Upper lobe of left lung (tissue), 6 donors: Measurements from ENCODE around the gene NIM1K. TPM values are rescaled to one million over a fixed set of nuclear protein-coding genes. Genes with fewer than 3 reads are reported as not detected.

Experiments used
- ATAC-seq, 2 donors: fragments of 200-7000 bp; cut with Tn5 transposase; one replicate each; pipeline ENCODE4 v1.9.1; 2022; ENCODE audit warnings: mild to moderate bottlenecking in 2 of 2, moderate library complexity in 2 of 2; ENCODE audit not compliant: low FRiP score in 2 of 2
- DNase-seq, 2 donors: peaks; one replicate each; pipeline ENCODE4 v3.0.0-alpha.2; 2019 to 2020
- H3K27ac ChIP-seq, 4 donors: fragments of 200-600 bp; sonication (generic); one replicate each; pipeline ENCODE4 v1.5.1; 2016 to 2019
- H3K27me3 ChIP-seq, 4 donors: fragments of 200-600 bp; sonication (generic); one replicate each; pipeline ENCODE4 v1.5.1; 2017 to 2019
- H3K36me3 ChIP-seq, 4 donors: fragments of 200-600 bp; sonication (generic); one replicate each; pipeline ENCODE4 v1.5.1; 2016 to 2019
- H3K4me1 ChIP-seq, 4 donors: fragments of 200-600 bp; sonication (generic); one replicate each; pipeline ENCODE4 v1.5.1; 2018 to 2019
- H3K4me3 ChIP-seq, 4 donors: fragments of 200-600 bp; sonication (generic); one replicate each; pipeline ENCODE4 v1.5.1; 2017 to 2019; ENCODE audit warnings: mild to moderate bottlenecking in 2 of 4, moderate library complexity in 1 of 4
- H3K9me3 ChIP-seq, 4 donors: fragments of 200-600 bp; sonication (generic); one replicate each; pipeline ENCODE4 v1.5.1; 2018 to 2019
- CTCF ChIP-seq, 6 experiments: fragments of 450-650 bp in 4 of 6; fragments of 200-600 bp in 2 of 6; sonication (generic) in 2 of 6; IDR thresholded peaks; one replicate each; pipeline ENCODE4 v1.5.1; 2016 to 2019; ENCODE audit warnings: antibody characterized with exemption in 6 of 6
- EP300 ChIP-seq, 4 donors: sonication (generic); formaldehyde crosslinking; IDR thresholded peaks; one replicate each; pipeline ENCODE4 v1.5.1; 2017; ENCODE audit warnings: antibody characterized with exemption in 4 of 4, control low read depth in 2 of 4
- POLR2A ChIP-seq, 4 donors: fragments of 450-650 bp; IDR thresholded peaks; one replicate each; pipeline ENCODE4 v1.5.1; 2016 to 2017; ENCODE audit warnings: antibody characterized with exemption in 4 of 4, mild to moderate bottlenecking in 2 of 4
- POLR2AphosphoS5 ChIP-seq, 2 donors: sonication (generic); formaldehyde crosslinking; IDR thresholded peaks; one replicate each; pipeline ENCODE4 v1.5.1; 2017; ENCODE audit warnings: antibody characterized with exemption in 2 of 2
- WGBS, 2 donors: methylation state at CpG; one replicate each; pipeline ENCODE4 v1.1.5; 2017 to 2018; 5-methylcytosine and 5-hydroxymethylcytosine counted together
- total RNA-seq, 6 donors: library from RNA; depleted of rRNA in 4 of 6; stranded (reverse); fragments of >200 nt in 4 of 6; gene quantifications; one replicate each; pipeline versions ENCODE4 v1.1.0 to v1.2.1, GENCODE V29; 2016 to 2021
- donor health status: DM: no; HTN: no; CAD: no; lungs with moderate emphysema.
- donor health status: DM: no; HTN: yes; CAD: no; lungs with severe emphysema.

NIM1K gene
- total RNA-seq, 6 donors from 2014 or later: 1.8 to 29.3 (median 4.6) TPM

DNA sequence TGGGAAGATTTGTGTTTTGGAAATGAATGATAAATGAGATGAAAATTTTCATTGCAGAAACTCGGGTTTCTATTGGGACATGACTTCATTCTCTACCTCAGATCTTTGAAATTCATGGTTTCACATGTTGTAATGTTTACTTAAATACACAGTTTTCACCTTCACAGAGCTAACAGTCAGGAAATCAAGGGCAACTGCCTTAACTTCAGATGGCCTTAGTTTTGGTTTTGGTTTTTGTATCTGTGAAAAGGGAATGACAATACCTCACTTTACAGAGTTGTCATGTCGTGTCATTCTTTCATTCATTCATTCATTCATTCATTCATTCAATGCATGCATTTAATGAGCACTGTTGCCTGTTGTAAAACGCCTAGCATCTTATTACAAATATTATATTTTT lies 41.9 kb downstream of the NIM1K start:
- DNase-seq: no peak
- H3K36me3 ChIP-seq: no peaks in the 10 kb centered on the region
- WGBS, 2 donors: 58 to 62% methylated on average over 3 of the region's 3 CpGs
- H3K4me1 ChIP-seq: peaks cover 0 to 8% (median 0%) of the 10 kb centered on the region in 4 donors
- no peaks in the 10 kb centered on the region for H3K27me3 ChIP-seq
- TF ChIP-seq EP300 (IDR thresholded peaks at IDR 0.05) (no peak), CTCF (IDR thresholded peaks at IDR 0.05) (no peak), POLR2AphosphoS5 (IDR thresholded peaks at IDR 0.05) (no peak), POLR2A (IDR thresholded peaks at IDR 0.05) (no peak)
- no peak overlapping the region for H3K27ac ChIP-seq
- no peak overlapping the region for H3K4me3 ChIP-seq
- ATAC-seq: no peak
- H3K9me3 ChIP-seq: no peaks in the 10 kb centered on the region

DNA sequence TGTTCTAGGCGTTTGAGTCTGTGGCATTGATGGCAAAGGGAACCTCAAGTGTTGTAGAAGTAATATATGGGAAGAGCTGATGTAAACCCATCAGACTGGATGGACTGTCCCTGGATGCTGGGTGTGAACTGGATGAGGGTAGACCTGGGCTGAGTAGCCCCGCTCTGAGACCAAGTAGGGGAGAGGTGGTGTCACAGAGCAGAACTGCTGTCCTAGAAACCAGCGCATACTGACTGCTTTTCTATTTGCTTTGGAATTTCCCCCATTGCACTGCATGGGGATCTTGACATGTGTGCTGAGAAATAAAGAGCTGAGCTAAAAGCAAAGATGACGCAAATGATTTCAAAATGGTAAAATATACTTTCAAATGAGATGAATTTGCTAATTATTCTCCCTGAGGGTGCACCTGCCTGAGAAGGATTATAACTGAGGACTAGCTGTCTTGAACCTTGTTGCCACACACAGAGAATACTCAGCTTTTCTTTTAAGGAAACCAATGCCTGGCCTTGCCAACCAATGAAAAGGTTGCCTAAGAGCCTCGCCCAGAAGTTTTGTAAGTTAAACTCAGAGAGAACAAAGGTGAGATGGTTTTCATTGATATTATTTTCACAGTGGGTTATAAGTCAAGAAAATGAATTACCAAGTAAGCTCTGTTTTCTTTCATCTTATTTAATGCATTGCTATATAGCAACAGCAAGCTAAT lies 44.8 kb downstream of the NIM1K start:
- Histone ChIP-seq H3K4me1 (peaks cover 0 to 8% (median 0%) of the 10 kb centered on the region in 4 donors), H3K4me3 (no peak overlapping the region), H3K27me3 (no peaks in the 10 kb centered on the region), H3K27ac (no peak overlapping the region), H3K36me3 (no peaks in the 10 kb centered on the region), H3K9me3 (no peaks in the 10 kb centered on the region)
- ATAC-seq (no peak), DNase-seq (no peak)
- 76 to 81% methylated on average over 5 of the region's 5 CpGs for WGBS, 2 donors
- no peak for TF ChIP-seq POLR2A (IDR thresholded peaks at IDR 0.05)
- no peak for TF ChIP-seq CTCF (IDR thresholded peaks at IDR 0.05)
- TF ChIP-seq POLR2AphosphoS5 (IDR thresholded peaks at IDR 0.05): no peak
- TF ChIP-seq EP300 (IDR thresholded peaks at IDR 0.05): no peak

GRCh38 chr5:43242196-43242595 lies 50.2 kb downstream of the NIM1K start:
- Histone ChIP-seq H3K27ac (no peak overlapping the region), H3K36me3 (peaks cover 0 to 6% (median 0%) of the 10 kb centered on the region in 4 donors), H3K27me3 (no peaks in the 10 kb centered on the region), H3K9me3 (no peaks in the 10 kb centered on the region), H3K4me1 (no peaks in the 10 kb centered on the region), H3K4me3 (no peak overlapping the region)
- 70 to 77% methylated on average over 1 of the region's 1 CpG for WGBS, 2 donors
- no peak for TF ChIP-seq POLR2AphosphoS5 (IDR thresholded peaks at IDR 0.05)
- DNase-seq (no peak), ATAC-seq (no peak)

DNA sequence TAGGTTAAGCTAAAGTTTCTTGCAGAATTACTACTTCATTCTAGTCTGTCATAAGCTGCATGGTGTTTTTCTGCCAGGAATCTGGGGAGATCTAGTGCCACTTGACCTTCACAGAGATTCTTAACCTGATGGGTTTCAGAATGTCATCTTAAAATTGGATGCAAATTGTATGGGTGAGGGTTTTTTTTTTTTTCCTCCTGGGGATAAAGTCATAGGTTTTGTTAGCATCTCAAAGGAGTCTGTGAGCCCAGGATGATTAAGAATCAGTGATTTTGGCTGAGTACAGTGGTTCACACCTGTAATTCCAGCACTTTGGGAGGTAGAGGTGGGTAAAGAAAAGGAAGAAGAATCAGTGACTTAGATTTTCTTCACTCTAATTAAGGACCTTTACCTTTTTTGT lies 51.2 kb downstream of the NIM1K start:
- no peaks in the 10 kb centered on the region for H3K27me3 ChIP-seq
- H3K9me3 ChIP-seq: no peaks in the 10 kb centered on the region
- no peak for ATAC-seq
- TF ChIP-seq CTCF (IDR thresholded peaks at IDR 0.05) (no peak), POLR2A (IDR thresholded peaks at IDR 0.05) (no peak), POLR2AphosphoS5 (IDR thresholded peaks at IDR 0.05) (no peak), EP300 (IDR thresholded peaks at IDR 0.05) (no peak)
- peaks cover 0 to 6% (median 0%) of the 10 kb centered on the region in 4 donors for H3K36me3 ChIP-seq
- no peak overlapping the region for H3K4me3 ChIP-seq
- no peak overlapping the region for H3K27ac ChIP-seq
- H3K4me1 ChIP-seq: no peaks in the 10 kb centered on the region
- no peak for DNase-seq

DNA sequence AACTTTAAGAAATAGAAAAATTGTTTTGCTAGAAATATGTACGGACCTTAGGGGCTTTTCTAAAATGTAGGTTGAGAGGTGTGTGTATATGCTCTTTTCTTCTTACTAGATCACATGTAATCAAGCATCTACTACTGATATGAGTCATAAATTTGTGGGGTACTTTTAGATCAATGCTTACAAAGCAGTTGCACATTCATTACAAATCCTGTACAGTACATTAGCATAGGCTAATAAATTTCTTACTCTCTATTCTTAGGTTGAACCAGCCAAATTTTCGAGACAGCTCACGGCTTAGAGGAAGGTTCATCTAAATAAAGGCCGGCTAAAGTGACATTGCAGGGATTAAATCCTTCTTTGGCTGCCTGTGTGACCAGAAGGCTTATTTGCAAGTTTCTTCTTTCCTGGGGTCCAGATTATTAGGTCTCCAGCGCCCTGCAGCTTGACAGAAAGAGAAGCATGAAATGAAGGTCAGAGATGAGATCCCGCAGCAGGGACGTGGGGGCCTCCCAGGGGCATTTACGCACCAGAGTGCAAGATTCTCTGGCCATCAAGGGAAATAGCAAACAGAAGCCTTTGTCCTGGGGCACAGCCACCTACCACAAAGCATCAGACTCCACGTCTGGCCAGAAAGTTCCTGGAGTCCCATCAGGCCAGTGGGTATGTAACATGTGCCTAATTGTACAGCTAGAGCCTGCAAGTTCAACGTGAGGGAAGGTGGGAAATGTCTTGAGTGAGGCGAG lies 53.0 kb downstream of the NIM1K start:
- no peak overlapping the region for H3K27ac ChIP-seq
- no peaks in the 10 kb centered on the region for H3K27me3 ChIP-seq
- 77 to 79% methylated on average over 10 to 11 of the region's 11 CpGs for WGBS, 2 donors
- no peaks in the 10 kb centered on the region for H3K9me3 ChIP-seq
- peaks cover 0 to 6% (median 0%) of the 10 kb centered on the region in 4 donors for H3K36me3 ChIP-seq
- H3K4me3 ChIP-seq: no peak overlapping the region
- TF ChIP-seq POLR2A (IDR thresholded peaks at IDR 0.05) (no peak), EP300 (IDR thresholded peaks at IDR 0.05) (no peak), CTCF (IDR thresholded peaks at IDR 0.05) (no peak), POLR2AphosphoS5 (IDR thresholded peaks at IDR 0.05) (no peak)
- no peaks in the 10 kb centered on the region for H3K4me1 ChIP-seq
- DNase-seq: no peak
- ATAC-seq: no peak
